ENCODE measurements around the gene HES7. TPM values are rescaled to one million over a fixed set of nuclear protein-coding genes. Genes with fewer than 3 reads are reported as not detected.
A peak's percentile ranks its signal among the peaks of the same experiment; 100 is the strongest.
"Not testable (repeated sequence)": the region's sequence is repeated elsewhere in the genome, so short reads cannot be mapped to it uniquely, and the experiment has no call there.

HES7 gene
- total RNA-seq, 2 experiments from 2014 or later = 1.2 TPM

DNA sequence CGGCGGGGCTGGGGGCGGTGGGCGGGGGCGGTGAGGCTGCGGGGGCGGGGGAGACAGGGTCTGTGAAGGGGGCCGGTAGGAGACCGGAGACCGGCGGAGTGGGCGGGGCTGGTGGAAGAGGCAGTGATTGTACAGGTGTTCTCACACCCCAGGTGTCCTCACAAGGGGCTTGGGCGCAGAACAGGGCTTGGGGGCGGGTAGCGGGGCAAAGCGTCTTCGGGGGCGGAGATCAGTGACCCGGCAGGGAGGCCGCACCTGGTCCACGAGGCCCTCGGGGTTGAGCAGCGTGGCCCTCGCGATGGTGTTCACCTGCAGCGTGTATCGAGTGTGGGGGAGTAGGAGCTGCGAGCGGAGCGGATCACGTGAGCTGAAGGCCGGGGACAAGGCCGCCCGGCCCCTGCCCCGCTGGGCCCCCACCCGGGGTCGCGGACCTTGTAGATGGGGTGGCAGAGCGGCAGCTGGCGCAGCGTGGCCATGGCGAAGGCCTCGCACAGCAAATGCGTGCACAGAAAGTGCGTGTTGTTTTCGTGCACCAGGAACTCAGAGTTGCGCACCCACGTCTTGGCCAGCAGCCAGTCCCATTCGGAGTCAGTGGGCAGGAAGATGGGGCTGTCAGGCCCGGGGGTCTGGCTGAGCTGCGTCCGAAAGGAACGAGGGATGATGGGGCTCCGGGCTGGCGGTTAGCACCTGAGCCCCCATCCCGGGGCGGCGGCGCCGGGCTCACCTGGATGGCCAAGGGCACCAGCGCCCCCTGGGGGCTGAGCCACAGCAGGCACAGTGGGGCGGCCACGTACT is 14.0 kb downstream of the HES7 start:
- H3K27ac Mint-ChIP-seq = no peak overlapping the region
- H3K4me3 Mint-ChIP-seq = no peak overlapping the region
- peak; percentile 99 for ATAC-seq
- no peaks in the 10 kb centered on the region for H3K9me3 Mint-ChIP-seq (ENCODE audit: low read depth)
- H3K4me1 Mint-ChIP-seq = peaks cover 8% of the 10 kb centered on the region
- CTCF ChIA-PET = interaction anchor here (0.6 to 7.8 kb wide), 22 partner anchors 9 to 557 kb away, joined by 3 to 107 read pairs (median 6); partner anchors contain the start of genes ALOX12B, ALOXE3, HES7 and SLC25A35
- DNase-seq = peak; percentile 80
- no peaks in the 10 kb centered on the region for H3K36me3 Mint-ChIP-seq
- H3K27me3 Mint-ChIP-seq = peaks cover 36% of the 10 kb centered on the region

DNA sequence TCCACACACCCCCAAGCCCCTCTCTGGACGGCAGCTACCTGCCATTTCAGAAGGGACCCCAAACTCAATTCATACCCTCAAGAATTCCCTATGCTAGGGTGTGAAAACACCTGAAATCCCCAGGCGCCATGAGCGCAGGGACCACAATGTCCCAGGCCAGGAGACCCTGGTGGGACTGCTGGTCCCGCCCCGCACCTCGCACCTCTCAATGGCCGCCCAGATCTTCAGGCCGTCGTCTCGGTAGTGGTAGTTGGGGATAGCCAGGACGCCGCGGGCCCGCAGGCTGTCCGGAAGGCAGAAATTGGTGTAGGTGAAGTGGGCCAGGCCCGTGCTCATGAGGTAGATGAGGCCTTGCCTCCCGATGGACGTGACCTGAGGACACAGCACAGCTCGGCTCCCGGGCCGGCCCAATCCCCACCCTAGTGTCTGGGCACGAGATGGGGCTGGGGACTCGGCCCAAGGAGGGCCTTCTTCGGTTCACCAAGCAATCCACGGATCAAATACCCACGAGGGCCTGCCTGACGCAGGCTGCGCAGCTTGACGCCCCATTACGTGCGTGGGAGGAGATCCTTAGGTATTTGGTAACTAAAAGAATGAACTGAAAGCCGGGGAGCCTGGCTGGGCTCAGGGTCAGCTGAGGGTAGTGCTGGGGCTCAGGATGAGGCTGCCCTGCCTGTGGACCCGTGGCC is 14.8 kb downstream of the HES7 start:
- peaks cover 8% of the 10 kb centered on the region for H3K4me1 Mint-ChIP-seq

DNA sequence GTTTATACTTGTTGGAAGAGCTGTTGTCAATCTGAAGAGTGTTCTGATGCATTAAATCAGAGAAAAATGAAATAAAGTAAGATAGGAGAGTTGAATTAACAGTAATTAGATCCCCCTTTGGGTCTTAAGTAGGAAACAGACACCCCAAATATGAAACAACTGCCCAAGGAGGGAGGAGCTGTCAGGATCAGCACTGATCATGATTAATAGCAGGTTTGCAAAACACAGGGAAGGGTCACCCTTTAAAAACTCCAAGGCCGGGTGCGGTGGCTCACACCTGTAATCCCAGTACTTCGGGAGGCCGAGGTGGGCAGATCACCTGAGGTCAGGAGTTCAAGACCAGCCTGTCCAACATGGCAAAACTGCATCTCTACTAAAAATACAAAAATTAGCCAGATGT is 16.9 kb downstream of the HES7 start:
- not testable (repeated sequence) for H3K4me1 Mint-ChIP-seq; ATAC-seq; H3K4me3 Mint-ChIP-seq; H3K27ac Mint-ChIP-seq; DNase-seq; H3K36me3 Mint-ChIP-seq; H3K9me3 Mint-ChIP-seq (ENCODE audit: low read depth)
- peaks cover 14% of the 10 kb centered on the region for H3K27me3 Mint-ChIP-seq
- CTCF ChIA-PET = interaction anchor here (0.9 to 7.8 kb wide), 5 partner anchors 10 to 47 kb away, joined by 3 to 107 read pairs (median 5); no protein-coding TSS in a partner anchor

More for the DNA sequence above, 14.8 kb downstream of the HES7 start:
- Mint-ChIP-seq H3K36me3 (no peaks in the 10 kb centered on the region), H3K4me3 (no peak overlapping the region), H3K27me3 (peaks cover 29% of the 10 kb centered on the region), H3K9me3 (ENCODE audit: low read depth) (no peaks in the 10 kb centered on the region), H3K27ac (no peak overlapping the region)
- CTCF ChIA-PET = interaction anchor here (0.6 to 7.8 kb wide), 16 partner anchors 9 to 128 kb away, joined by 3 to 107 read pairs (median 6); partner anchors contain the start of genes ALOX12B, ALOXE3 and HES7
- ATAC-seq = no peak
- DNase-seq = no peak

DNA sequence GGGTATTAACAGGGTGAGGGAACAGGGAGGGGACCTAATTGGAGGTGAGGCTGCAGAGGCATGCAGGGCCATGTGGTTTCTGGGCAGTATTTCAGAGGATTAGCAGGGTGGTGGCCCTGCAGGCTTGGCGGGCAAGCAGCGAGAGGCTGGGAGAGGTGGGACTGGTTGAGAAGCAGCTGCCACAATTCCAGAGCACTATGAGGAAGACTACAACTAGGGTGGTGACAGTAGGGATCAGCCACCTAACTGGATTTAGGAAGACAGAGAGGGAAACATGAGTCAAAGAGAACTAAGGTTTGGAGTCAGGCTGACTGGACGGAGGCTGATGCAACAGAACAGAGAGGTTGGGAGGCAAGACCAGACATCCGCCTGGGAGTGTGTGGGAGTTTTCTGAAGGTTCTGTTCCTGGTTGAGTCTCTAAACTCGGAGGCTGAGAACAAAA is 17.9 kb downstream of the HES7 start:
- CTCF ChIA-PET = interaction anchor here (1.2 to 7.8 kb wide), 4 partner anchors 11 to 30 kb away, joined by 3 to 107 read pairs (median 20); no protein-coding TSS in a partner anchor
- Mint-ChIP-seq H3K9me3 (ENCODE audit: low read depth) (no peaks in the 10 kb centered on the region), H3K4me3 (no peak overlapping the region), H3K27ac (no peak overlapping the region), H3K4me1 (peaks cover 8% of the 10 kb centered on the region), H3K36me3 (no peaks in the 10 kb centered on the region), H3K27me3 (peaks cover 5% of the 10 kb centered on the region)
- no peak for ATAC-seq
- no peak for DNase-seq

DNA sequence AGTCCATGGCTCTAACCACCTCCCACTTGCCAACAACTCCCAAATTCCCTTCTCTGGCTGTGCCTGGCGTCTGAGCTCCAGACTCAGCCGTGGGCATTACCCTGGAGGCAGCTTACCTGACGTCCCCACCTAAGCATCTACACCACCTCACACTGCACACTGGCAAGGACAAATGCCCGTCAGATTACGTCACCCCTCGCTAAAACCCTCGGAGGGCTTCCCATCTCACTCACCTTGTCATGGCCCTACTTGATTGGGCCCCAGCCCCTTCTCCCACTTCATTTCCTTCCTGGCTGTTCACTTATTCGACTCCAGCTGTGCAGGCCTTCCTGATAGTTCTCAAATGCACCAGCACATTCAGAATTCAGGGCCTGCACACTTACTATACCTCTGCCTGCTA is 19.0 kb downstream of the HES7 start:
- Mint-ChIP-seq H3K27ac (no peak overlapping the region), H3K9me3 (ENCODE audit: low read depth) (no peaks in the 10 kb centered on the region), H3K4me3 (no peak overlapping the region), H3K36me3 (no peaks in the 10 kb centered on the region), H3K4me1 (peaks cover 6% of the 10 kb centered on the region), H3K27me3 (no peaks in the 10 kb centered on the region)
- CTCF ChIA-PET = interaction anchor here (1.2 to 2.7 kb wide), 5 partner anchors 11 to 115 kb away, joined by 3 to 34 read pairs (median 8); no protein-coding TSS in a partner anchor
- no peak for ATAC-seq
- DNase-seq = no peak

DNA sequence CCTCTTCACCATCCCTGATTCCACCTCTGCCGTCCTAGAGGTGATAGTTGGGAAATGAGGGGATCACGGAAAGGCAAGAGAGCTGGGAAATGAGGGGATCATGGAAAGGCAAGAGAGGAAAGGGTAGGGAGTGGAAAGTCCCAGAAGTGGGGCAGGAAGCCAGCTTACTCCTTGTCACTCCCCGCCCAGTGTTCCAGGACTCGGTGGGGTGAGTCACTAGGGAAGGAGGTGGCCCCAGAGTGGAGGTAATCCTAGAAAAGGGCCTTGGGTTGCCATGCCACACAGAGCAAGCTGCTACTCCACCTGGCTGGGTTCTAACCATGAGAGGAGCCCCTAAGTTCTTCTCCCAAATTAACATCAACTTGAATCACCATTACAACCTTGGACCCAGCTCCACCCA is 20.4 kb downstream of the HES7 start:
- Mint-ChIP-seq H3K27ac (no peak overlapping the region), H3K36me3 (no peaks in the 10 kb centered on the region), H3K27me3 (no peaks in the 10 kb centered on the region), H3K9me3 (ENCODE audit: low read depth) (no peaks in the 10 kb centered on the region), H3K4me1 (peaks cover 6% of the 10 kb centered on the region), H3K4me3 (no peak overlapping the region)
- DNase-seq (no peak), ATAC-seq (no peak)
- CTCF ChIA-PET = interaction anchor here (0.7 to 2.7 kb wide), 7 partner anchors 10 to 62 kb away, joined by 3 to 34 read pairs (median 5); no protein-coding TSS in a partner anchor

DNA sequence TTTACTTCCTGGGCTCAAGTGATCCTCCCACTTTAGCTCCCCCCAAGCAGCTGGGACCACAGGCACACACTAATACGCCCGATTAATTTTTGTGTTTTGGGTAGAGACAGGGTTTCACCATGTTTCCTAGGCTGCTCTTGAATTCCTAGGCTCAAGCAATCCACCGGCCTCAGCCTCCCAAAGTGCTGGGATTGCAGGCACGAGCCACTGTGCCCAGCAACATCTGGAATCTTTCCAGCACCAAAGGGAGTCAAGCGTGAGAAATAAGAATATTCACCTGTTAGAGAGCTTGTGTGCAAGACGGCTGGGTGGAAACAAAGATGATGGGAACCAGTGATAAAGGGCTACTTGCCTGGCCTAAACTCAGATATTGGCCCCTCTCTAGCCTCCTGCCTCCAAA is 22.2 kb downstream of the HES7 start:
- Mint-ChIP-seq H3K4me1 (no peaks in the 10 kb centered on the region), H3K27me3 (no peaks in the 10 kb centered on the region), H3K36me3 (no peaks in the 10 kb centered on the region), H3K4me3 (no peak overlapping the region), H3K27ac (no peak overlapping the region), H3K9me3 (ENCODE audit: low read depth) (no peaks in the 10 kb centered on the region)
- CTCF ChIA-PET = interaction anchor here (1.0 to 3.7 kb wide), 8 partner anchors 10 to 40 kb away, joined by 3 to 24 read pairs (median 4); no protein-coding TSS in a partner anchor
- ATAC-seq = no peak
- no peak for DNase-seq

DNA sequence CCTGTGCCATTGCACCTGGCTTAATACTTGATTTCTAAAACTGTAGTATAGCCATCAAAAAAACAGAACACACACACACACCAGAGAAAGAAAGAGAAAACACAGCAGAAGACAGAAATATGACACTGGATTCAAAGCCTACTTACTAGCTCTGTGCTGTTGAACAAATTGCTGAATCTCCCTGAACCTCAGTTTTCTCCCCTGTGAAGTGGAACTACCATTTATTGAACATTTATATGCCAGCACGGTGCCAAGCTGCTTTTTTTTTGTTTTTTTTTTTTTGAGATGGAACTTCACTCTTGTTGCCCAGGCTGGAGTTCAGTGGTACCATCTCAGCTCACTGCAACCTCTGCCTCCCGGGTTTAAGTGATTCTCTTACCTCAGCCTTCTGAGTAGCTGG is 23.1 kb downstream of the HES7 start:
- Mint-ChIP-seq H3K9me3 (ENCODE audit: low read depth) (no peaks in the 10 kb centered on the region), H3K27me3 (peaks cover 3% of the 10 kb centered on the region), H3K4me1 (no peaks in the 10 kb centered on the region), H3K4me3 (no peak overlapping the region), H3K36me3 (no peaks in the 10 kb centered on the region), H3K27ac (no peak overlapping the region)
- DNase-seq (no peak), ATAC-seq (no peak)
- CTCF ChIA-PET = interaction anchor here (1.0 to 3.7 kb wide), 9 partner anchors 8 to 200 kb away, joined by 3 to 24 read pairs (median 5); no protein-coding TSS in a partner anchor

DNA sequence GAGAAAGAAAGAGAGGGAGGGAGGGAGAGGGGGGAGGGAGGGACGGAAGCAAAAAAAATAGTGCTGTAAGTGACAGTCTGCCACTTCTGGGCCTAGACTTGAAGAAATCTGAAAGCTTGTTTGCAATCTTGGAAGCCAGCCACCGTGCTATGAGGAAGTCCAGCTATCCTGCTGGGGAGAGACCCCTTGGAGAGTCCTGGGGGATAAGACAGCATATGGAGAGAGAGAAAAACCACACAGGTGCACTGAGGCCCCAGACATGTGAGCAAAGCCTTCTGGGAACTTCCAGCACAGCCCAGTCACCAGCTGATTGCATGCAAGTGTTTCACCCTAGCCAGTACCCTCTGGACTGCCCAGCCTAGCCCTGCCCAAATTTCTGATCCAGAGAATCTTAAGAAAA is 23.8 kb downstream of the HES7 start:
- H3K36me3 Mint-ChIP-seq = no peaks in the 10 kb centered on the region
- H3K4me1 Mint-ChIP-seq = no peaks in the 10 kb centered on the region
- no peak overlapping the region for H3K4me3 Mint-ChIP-seq
- ATAC-seq = no peak
- H3K27me3 Mint-ChIP-seq = peaks cover 8% of the 10 kb centered on the region
- no peaks in the 10 kb centered on the region for H3K9me3 Mint-ChIP-seq (ENCODE audit: low read depth)
- CTCF ChIA-PET = interaction anchor here (0.6 to 3.7 kb wide), 7 partner anchors 9 to 30 kb away, joined by 4 to 24 read pairs (median 5); no protein-coding TSS in a partner anchor
- DNase-seq = no peak
- no peak overlapping the region for H3K27ac Mint-ChIP-seq

DNA sequence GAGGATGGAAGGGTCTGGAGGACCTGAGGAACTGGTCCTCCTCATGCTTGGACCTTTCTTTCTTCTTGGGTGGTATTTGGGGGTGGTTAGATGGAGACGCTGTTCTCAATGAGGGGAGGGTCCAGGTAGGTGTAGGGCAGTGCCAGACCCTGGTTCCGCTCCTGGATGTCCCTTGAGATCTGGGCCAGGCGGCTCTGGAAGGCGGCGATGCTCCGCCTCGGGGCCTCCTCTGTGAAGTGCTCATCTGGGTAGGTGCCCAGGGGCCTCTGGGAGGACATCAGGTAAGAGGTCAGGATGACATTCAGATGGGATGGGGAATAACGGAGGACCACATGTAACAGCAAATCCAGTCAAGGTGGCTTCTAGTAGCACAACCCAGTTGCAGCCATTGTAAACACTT is 27.4 kb downstream of the HES7 start:
- CTCF ChIA-PET = interaction anchor here (0.9 to 1.1 kb wide), 2 partner anchors 13 to 39 kb away, joined by 4 to 6 read pairs; no protein-coding TSS in a partner anchor
- no peak for DNase-seq
- Mint-ChIP-seq H3K4me1 (peaks cover 6% of the 10 kb centered on the region), H3K36me3 (no peaks in the 10 kb centered on the region), H3K4me3 (no peak overlapping the region), H3K27me3 (peaks cover 12% of the 10 kb centered on the region), H3K27ac (no peak overlapping the region), H3K9me3 (ENCODE audit: low read depth) (no peaks in the 10 kb centered on the region)
- ATAC-seq = no peak

DNA sequence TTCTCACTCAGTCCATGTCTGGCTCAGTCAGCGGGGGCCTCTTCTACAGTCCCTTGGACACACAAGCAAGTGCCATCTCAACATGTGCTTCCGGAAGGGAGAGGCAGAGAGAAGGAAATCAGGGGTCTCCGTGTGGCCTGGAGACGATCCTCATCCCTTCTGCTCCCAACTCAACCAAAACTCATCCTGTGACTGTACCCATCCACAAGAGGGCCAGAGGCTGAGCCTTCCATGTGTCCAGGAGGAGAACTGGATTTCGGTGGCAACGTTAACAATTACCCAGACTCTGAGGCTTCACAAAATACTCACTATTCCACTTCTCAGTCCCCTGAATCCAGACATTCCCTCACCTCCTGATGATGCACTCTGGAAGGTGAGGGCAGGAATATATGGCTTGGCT is 28.5 kb downstream of the HES7 start:
- Mint-ChIP-seq H3K4me1 (peaks cover 6% of the 10 kb centered on the region), H3K27ac (no peak overlapping the region), H3K36me3 (no peaks in the 10 kb centered on the region), H3K27me3 (peaks cover 21% of the 10 kb centered on the region), H3K4me3 (no peak overlapping the region), H3K9me3 (ENCODE audit: low read depth) (no peaks in the 10 kb centered on the region)
- DNase-seq (no peak), ATAC-seq (no peak)
- CTCF ChIA-PET = interaction anchor here (1.1 to 6.7 kb wide), 7 partner anchors 13 to 54 kb away, joined by 3 to 107 read pairs (median 59); partner anchors contain the start of gene ALOXE3

DNA sequence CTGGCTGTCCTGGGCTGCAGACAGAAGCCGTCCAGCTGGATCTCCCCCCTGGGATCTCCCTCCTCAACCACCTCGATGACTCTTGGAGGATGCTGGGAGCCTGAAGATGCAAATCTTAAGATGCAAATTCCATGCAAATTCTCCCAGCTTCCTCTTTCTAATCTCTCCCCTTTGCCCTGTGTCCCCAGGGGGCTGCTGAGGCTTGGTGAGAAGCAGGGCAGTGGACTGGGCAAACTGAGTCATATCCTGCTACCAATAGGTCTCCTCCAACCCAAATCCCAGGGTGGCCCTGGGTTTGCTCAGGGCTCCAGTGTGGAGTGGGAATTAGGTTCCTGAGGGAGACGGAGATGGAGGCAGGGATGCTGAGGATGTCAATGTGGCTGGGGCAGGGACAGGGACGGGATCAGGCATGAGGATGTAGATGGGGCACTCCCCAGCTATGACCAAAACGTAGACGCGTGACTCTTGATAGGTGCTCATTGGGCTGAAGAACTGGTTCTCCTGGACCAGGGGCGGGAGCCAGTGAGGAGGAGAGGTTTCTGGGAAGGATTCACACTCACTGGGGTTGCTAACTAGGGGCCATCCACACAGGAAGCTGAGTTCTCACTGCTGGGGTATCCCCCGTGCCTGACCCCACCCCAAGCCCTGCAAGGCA is 32.7 kb downstream of the HES7 start:
- CTCF ChIA-PET = interaction anchor here (0.9 to 6.7 kb wide), 9 partner anchors 9 to 73 kb away, joined by 3 to 107 read pairs (median 46); partner anchors contain the start of gene ALOXE3
- no peak overlapping the region for H3K4me3 Mint-ChIP-seq
- DNase-seq (no peak), ATAC-seq (no peak)
- peaks cover 31% of the 10 kb centered on the region for H3K27me3 Mint-ChIP-seq
- no peaks in the 10 kb centered on the region for H3K36me3 Mint-ChIP-seq
- no peak overlapping the region for H3K27ac Mint-ChIP-seq
- H3K4me1 Mint-ChIP-seq = peaks cover 6% of the 10 kb centered on the region
- no peaks in the 10 kb centered on the region for H3K9me3 Mint-ChIP-seq (ENCODE audit: low read depth)

All from activated CD8-positive, alpha-beta memory T cell treated with anti-CD3 and anti-CD28 coated beads, Interleukin-2, amount 10 ng/mL, durations not matched to agents 7 days and 5 days (primary cell).